Smooth muscle cell (in vitro differentiated cells): ENCODE results near the gene C3orf80. TPM values are rescaled to one million over a fixed set of nuclear protein-coding genes. Genes with fewer than 3 reads are reported as not detected.
"Not testable (repeated sequence)": the region's sequence is repeated elsewhere in the genome, so short reads cannot be mapped to it uniquely, and the experiment has no call there.

Source experiments
- DNase-seq: peaks from one replicate; lab custom pipeline; 2025; ENCODE audit not compliant: unreplicated experiment; lab: John Stamatoyannopoulos, UW
- H2AFZ ChIP-seq: fragments of 200-600 bp; sonication (generic); 2 replicates; pipeline ENCODE4 v1.6.0; 2016; ENCODE audit warnings: antibody characterized with exemption, low read depth, mild to moderate bottlenecking
- H3F3A ChIP-seq: fragments of 200-600 bp; sonication (generic); 2 replicates; pipeline ENCODE4 v1.6.0; 2017; ENCODE audit warnings: antibody characterized with exemption, low read depth
- H3K27ac ChIP-seq: fragments of 200-600 bp; sonication (generic); 2 replicates; pipeline ENCODE4 v1.5.1; 2016; ENCODE audit warnings: low read depth, mild to moderate bottlenecking
- H3K27me3 ChIP-seq: fragments of 200-600 bp; sonication (generic); 2 replicates; pipeline ENCODE4 v1.6.1; 2016; ENCODE audit warnings: low read depth, mild to moderate bottlenecking
- H3K36me3 ChIP-seq: fragments of 200-600 bp; sonication (generic); 2 replicates; pipeline ENCODE4 v1.5.1; 2016; ENCODE audit warnings: low read depth
- H3K4me1 ChIP-seq: fragments of 200-600 bp; sonication (generic); 2 replicates; pipeline ENCODE4 v1.5.1; 2016; ENCODE audit warnings: low read depth
- H3K4me2 ChIP-seq: fragments of 200-600 bp; sonication (generic); 2 replicates; pipeline ENCODE4 v1.6.0; 2016; ENCODE audit warnings: mild to moderate bottlenecking
- H3K4me3 ChIP-seq: fragments of 200-600 bp; sonication (generic); 2 replicates; pipeline ENCODE4 v1.5.1; 2016; ENCODE audit warnings: mild to moderate bottlenecking
- H3K79me2 ChIP-seq: fragments of 200-600 bp; sonication (generic); 2 replicates; pipeline ENCODE4 v1.6.0; 2016; ENCODE audit warnings: low read depth, mild to moderate bottlenecking
- H3K9ac ChIP-seq: fragments of 200-600 bp; sonication (generic); 2 replicates; pipeline ENCODE4 v1.6.0; 2016; ENCODE audit warnings: low read depth
- H3K9me3 ChIP-seq: fragments of 200-600 bp; sonication (generic); replicated peaks from 2 replicates; pipeline ENCODE4 v1.5.1; 2016; ENCODE audit warnings: low read depth
- H4K20me1 ChIP-seq: fragments of 200-600 bp; sonication (generic); 2 replicates; pipeline ENCODE4 v1.6.0; 2016; ENCODE audit warnings: low read depth
- WGBS: methylation state at CpG from one replicate; pipeline ENCODE4 v1.1.7; 2016; ENCODE audit warnings: low lambda C conversion rate; 5-methylcytosine and 5-hydroxymethylcytosine counted together
- polyA plus RNA-seq: library from polyadenylated mRNA; unstranded; fragments of >200 nt; fragmentation: Nextera tagmentation; extraction: Ambion mirVana; gene quantifications from 2 replicates; pipeline ENCODE4 v1.2.1, GENCODE V29; 2016
- total RNA-seq: library from RNA; depleted of rRNA; stranded (reverse); fragments of >200 nt; gene quantifications from 2 replicates; pipeline ENCODE4 v1.2.3, GENCODE V29; 2014
- TF ChIP-seq, protein P1 (sequence below): fragments of 200-600 bp; sonication (generic); IDR thresholded peaks from 2 replicates; pipeline ENCODE4 v1.5.1; 2017; ENCODE audit warnings: borderline replicate concordance, mild to moderate bottlenecking, antibody characterized with exemption; ENCODE audit not compliant: insufficient read depth, poor library complexity, severe bottlenecking

C3orf80 gene
- total and polyA plus RNA-seq, 2 experiments from 2014 or later: 10.2 to 17.5 TPM

DNA sequence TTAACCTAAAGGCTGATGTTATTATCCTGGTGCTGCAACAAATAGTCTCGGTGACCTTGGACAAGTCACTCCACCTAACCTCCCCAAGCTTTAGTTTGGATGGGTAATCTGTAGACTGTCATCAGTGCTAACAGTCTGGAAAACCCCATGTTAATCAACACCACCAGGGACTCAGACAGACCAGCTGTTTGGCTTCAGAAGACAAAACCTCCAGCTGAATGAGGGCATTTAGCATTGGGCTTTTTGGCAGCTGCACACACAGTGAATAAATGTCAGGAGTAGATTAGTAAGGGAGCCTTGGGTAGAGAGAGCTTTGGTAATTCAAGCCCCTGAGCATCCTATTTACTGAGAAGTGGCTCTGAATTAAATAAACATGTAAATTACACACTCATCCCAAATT is 24.9 kb upstream of the C3orf80 start:
- TF ChIP-seq, protein P1, sequence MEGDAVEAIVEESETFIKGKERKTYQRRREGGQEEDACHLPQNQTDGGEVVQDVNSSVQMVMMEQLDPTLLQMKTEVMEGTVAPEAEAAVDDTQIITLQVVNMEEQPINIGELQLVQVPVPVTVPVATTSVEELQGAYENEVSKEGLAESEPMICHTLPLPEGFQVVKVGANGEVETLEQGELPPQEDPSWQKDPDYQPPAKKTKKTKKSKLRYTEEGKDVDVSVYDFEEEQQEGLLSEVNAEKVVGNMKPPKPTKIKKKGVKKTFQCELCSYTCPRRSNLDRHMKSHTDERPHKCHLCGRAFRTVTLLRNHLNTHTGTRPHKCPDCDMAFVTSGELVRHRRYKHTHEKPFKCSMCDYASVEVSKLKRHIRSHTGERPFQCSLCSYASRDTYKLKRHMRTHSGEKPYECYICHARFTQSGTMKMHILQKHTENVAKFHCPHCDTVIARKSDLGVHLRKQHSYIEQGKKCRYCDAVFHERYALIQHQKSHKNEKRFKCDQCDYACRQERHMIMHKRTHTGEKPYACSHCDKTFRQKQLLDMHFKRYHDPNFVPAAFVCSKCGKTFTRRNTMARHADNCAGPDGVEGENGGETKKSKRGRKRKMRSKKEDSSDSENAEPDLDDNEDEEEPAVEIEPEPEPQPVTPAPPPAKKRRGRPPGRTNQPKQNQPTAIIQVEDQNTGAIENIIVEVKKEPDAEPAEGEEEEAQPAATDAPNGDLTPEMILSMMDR: no peak
- 100% methylated on average over 1 of the region's 1 CpG for WGBS
- H3K4me3 ChIP-seq: no peak overlapping the region
- no peaks in the 10 kb centered on the region for H3F3A ChIP-seq
- H3K9me3 ChIP-seq: no peaks in the 10 kb centered on the region
- H3K27ac ChIP-seq: no peak overlapping the region
- no peak for DNase-seq
- no peaks in the 10 kb centered on the region for H4K20me1 ChIP-seq
- no peak overlapping the region for H3K9ac ChIP-seq
- no peak overlapping the region for H3K4me2 ChIP-seq
- no peaks in the 10 kb centered on the region for H3K36me3 ChIP-seq
- H3K79me2 ChIP-seq: no peaks in the 10 kb centered on the region
- no peaks in the 10 kb centered on the region for H3K4me1 ChIP-seq
- no peak overlapping the region for H2AFZ ChIP-seq
- no peaks in the 10 kb centered on the region for H3K27me3 ChIP-seq

DNA sequence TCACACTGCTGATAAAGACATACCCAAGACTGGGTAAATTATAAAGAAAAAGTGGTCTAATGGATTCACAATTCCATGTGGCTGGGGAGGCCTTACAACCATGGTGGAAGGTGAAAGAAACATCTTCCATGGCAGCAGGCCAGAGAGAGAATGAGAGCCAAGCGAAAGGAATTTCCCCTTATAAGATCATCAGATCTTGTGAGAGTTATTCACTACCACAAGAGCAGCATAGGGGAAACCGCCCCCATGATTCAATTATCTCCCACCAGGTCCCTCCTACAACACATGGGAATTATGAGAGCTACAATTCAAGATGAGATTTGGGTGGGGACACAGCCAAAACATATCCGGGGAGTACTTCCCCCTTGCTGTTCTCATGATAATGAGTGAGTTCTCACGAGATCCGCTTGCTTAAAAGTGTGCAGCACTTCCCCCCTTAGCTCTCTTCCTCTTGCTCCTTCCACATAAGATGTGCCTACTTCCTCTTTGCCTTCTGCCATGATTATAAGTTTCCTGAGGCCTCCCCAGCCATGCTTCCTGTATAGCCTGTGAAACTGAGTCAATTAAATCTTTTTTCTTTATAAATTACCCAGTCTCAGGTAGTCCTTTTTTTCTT is 20.7 kb upstream of the C3orf80 start:
- H3K36me3 ChIP-seq, H3K4me2 ChIP-seq, DNase-seq, H3K27ac ChIP-seq, H3K27me3 ChIP-seq, H4K20me1 ChIP-seq, H3K4me1 ChIP-seq, H3K4me3 ChIP-seq, H2AFZ ChIP-seq, H3F3A ChIP-seq, H3K9me3 ChIP-seq, H3K9ac ChIP-seq, H3K79me2 ChIP-seq: not testable (repeated sequence)
- 94% methylated on average over 5 of the region's 5 CpGs for WGBS

DNA sequence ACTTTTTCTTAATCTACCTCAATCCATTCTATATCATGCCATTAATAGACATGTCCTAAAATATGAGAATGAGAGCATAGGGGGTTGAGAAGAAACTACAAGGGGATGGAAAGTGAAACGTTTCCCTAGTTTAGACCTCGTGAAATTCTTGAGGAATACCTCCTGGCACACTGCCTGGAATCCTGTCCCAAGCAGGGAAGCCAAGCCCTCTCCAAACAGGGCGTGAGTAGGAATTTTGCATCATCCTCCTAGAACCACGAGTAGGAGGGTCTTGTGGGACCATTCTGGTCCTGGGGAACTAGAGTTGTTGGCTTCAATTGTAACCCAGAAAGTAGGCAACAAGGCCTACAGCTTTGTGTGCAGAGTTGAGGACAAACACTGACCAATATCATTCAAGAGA is 19.6 kb upstream of the C3orf80 start:
- H3K4me3 ChIP-seq: no peak overlapping the region
- DNase-seq: no peak
- TF ChIP-seq, protein P1: no peak
- WGBS: 64% methylated on average over 4 of the region's 4 CpGs
- no peak overlapping the region for H3K9ac ChIP-seq
- no peaks in the 10 kb centered on the region for H3K9me3 ChIP-seq
- no peaks in the 10 kb centered on the region for H3K36me3 ChIP-seq
- no peaks in the 10 kb centered on the region for H3K4me1 ChIP-seq
- H3K4me2 ChIP-seq: no peak overlapping the region
- no peaks in the 10 kb centered on the region for H3F3A ChIP-seq
- H3K79me2 ChIP-seq: no peaks in the 10 kb centered on the region
- H4K20me1 ChIP-seq: no peaks in the 10 kb centered on the region
- H2AFZ ChIP-seq: no peak overlapping the region
- H3K27me3 ChIP-seq: no peaks in the 10 kb centered on the region
- H3K27ac ChIP-seq: no peak overlapping the region

DNA sequence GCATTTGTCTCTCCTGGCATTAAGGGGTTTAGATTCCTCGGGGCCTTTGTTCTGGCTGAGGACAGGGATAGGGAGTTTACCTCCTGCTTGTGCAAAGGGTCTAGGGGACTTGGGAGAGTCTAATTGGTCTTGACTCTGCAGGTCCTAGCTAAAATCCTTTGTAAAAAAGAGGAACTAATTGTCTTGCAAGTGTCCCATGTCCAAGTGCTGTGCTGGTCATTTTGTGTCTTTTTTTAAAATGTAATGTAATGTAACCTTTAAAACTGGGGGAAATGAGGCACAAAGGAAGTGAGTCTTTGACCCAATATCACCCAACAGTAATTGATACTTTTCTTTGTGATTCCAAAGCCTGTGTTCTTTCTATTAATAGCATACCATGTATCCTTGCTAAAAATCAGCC is 14.9 kb upstream of the C3orf80 start:
- Histone ChIP-seq H3F3A (no peaks in the 10 kb centered on the region), H4K20me1 (no peaks in the 10 kb centered on the region), H3K27me3 (no peaks in the 10 kb centered on the region), H3K4me3 (no peak overlapping the region), H3K9me3 (no peaks in the 10 kb centered on the region), H3K27ac (no peak overlapping the region), H3K79me2 (no peaks in the 10 kb centered on the region), H3K4me2 (no peak overlapping the region), H3K4me1 (no peaks in the 10 kb centered on the region), H2AFZ (no peak overlapping the region), H3K9ac (no peak overlapping the region), H3K36me3 (no peaks in the 10 kb centered on the region)
- DNase-seq: no peak
- TF ChIP-seq, protein P1: no peak
- WGBS: 93% methylated on average over 1 of the region's 1 CpG
